ENCODE data around the gene RFTN1.

Gene RFTN1

DNA sequence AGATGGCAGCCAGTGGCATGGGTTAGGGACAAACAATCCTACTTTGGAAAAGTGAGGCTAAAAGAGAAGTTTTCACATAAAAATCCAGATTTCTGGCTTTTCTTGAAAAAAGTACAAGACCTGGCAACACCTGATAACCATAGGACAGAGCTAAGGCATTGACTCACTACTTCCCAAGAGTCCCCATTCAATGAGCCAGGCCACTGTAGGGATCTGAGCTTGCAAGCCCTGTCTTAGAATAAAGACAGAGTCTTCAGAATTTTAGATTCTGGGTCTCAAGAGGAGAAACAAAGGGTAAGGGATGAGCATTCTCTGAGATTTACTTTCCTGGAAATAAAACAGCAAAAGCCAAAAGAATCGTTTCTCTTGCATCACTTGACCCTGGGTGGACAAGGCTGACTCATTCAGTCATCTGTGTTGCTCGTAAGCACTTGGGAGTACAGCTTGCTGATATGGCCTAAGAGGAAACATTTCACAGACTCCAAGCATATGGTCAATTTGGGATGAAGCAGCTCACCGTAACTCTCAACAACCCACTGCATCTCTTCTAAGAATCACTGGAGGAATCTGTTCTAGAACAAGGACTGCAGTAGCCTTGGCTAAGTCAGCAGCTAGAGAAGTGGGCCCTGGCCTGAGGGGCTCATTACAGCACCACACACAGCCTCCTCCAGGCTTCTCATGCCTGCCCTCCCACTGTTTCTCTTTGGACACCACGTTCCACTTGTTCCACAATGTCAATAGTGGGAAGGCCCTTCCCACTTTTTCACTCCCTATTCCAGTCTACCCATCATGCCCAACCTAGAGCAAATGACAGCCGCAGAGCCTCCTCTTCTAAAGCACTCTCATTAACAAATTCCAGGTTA is 86.2 kb downstream of the RFTN1 start:
- no peak for DNase-seq

DNA sequence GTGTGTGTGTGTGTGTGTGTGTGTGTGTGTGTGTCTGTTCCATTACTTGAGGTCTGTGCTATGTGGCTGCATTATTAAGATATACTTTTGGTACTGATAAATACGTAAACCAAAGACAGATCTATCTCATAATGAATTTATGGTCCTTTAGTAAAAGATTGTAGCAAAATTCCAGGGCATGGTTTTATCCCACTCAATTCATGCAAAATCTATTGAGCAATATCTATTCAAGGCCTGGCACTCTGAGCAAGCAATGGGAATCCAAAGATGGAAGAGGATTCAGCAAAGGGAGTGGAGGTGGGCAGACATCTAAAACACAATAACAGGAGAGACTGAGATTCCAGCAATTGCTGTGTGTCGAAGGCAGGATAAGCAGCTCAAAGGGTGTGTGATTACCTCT is 86.8 kb downstream of the RFTN1 start:
- DNase-seq, result no peak

DNA sequence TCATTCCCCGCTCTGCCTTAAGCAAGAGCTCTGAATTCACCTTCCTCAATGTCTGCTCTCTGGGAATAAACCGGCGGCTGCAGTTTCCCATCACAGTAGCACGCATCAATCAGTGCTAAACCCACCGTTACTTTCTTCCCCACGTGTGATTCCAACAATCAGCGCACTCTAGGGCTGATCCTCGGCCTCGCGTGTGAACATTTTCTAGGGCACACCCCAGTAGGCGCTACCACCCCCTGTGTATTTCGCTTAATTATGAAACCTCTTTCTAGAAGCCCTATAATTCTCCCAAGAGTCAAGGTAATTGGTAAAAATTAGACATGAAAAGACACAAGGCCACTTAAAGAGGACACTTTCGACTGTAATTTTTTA is 87.5 kb downstream of the RFTN1 start:
- no peak for DNase-seq

DNA sequence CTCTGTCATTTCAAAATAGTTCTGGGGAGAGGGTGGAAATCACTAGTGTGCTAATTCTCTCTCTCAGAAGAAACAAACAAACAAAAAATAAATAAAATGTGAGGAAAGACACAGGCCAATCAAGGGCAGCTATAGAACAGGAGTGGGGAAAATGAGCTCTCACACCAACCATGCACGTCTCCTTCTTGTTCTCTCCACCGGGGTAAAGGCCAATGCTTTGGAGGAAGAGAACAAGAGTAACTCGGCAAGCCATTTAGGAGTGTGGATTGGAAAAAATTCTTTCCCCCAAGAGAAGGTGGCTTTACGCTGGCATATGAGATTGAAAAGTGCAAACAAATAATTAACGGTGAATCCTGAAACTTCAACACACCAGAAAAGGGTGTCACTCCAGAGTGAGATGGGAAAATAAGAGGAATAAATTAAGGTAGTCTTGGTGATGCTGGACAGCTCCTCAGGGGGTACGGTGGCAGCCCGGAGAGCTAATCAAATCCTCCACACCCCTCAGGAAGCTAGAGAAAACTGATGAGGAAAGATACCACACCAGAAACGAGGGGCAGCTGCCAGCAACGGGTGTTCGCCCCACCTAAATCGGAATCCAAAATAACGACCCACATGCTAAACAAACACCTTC is 88.0 kb downstream of the RFTN1 start:
- DNase-seq, result no peak

- no peak for DNase-seq
Observed at GRCh38 chr3:16423947-16424673, 89.4 kb downstream of the RFTN1 start.

- DNase-seq, result no peak
Observed at GRCh38 chr3:16423298-16423697, 90.2 kb downstream of the RFTN1 start.

- no peak for DNase-seq
Observed at GRCh38 chr3:16419640-16420241, 93.8 kb downstream of the RFTN1 start.

- no peak for DNase-seq
Observed at GRCh38 chr3:16417945-16418739, 95.4 kb downstream of the RFTN1 start.

DNA sequence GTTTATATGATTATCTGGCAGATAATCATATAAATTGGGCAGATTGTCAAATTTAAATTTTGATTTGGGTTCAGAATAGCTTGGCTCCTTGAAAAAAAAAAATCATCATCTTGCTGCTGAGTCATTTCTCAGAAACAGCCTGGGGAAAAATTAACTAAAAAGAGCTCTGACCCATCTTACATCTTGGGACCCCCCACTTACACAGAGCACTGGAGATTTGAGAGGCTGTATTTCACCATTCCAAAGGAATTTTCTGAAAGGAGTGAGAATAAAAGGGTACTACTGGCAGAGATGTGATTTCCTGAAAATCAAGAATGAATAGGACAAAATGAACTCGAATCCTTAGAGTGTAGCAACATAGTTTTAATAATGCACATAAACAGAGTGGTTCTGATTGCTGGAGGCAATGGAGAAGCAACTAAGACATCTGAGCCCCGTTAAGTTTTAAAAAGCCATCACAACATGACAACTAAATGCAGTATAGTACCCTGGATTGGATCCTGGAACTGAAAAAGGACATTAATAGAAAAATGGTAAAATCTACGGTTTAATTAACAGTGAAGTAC is 97.5 kb downstream of the RFTN1 start:
- DNase-seq, result no peak

DNA sequence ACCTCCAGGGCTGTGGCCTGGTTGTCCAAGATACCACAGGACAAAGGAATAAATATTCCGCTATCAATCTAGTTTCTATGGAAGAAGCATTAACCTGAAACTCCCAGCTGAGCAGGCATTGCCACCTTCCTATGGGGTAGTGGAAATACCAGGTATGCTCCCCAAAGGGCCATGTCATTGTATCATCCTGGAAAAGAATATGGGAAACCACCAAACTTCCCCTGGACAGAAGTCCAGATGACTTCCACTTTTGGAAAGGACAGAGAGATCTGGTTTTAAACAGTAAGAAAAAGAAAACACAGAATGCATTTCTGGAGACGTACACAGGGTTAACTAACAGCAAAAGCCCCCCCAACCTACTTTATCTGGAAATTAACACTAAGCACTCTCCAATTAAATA is 100.2 kb downstream of the RFTN1 start:
- no peak for DNase-seq

DNA sequence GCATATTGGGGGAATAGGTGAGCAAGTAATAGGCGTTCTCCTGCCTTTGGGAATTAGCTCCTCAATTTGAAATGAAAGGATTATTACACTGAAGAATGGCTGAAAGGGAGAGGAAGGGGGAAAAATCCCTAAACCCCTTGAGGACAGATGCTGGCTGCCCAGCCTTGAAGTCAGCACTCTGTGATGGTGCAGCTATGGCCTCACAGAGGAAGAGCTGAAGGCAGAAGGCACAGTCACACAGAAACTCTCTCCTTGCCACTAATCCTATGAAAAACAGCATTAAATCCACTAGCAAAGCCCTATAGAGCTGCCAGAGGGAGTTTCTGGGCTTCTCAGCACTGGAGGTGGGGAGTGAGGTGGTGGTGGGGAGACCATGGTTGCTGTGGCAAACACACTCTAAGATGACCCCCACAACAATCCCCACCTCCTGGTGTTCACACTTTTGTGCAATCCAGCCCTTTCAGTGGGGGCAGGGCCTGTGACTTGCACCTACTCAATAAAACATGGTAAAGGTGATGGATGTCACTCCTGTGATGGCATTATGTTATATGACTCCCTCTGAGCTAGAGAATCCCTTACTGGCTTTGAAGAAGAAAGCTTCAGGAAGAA is 101.2 kb downstream of the RFTN1 start:
- DNase-seq, result no peak

DNA sequence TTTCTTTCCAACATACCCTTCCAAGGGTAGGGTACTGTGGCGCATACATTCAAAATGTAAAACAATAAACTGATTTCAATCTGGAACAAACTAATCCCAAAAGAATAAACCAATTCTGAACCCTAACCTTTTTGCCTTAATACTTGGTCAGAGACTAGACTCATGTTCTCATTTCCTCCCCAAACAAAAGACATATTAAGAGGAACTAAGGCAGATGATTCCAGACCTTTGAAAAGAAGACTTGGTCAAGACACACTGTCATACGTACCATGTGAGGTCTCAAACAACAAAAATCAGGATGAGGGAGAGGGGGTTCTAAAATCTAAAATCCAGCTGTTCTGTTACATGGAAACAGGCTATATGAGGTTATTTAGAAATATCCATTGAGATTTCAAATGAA is 102.1 kb downstream of the RFTN1 start:
- no peak for DNase-seq

- no peak for DNase-seq
Observed at GRCh38 chr3:16410659-16411058, 102.8 kb downstream of the RFTN1 start.

GRCh38 chr3:16409032-16409431 is 104.5 kb downstream of the RFTN1 start:
- DNase-seq, result no peak

DNA sequence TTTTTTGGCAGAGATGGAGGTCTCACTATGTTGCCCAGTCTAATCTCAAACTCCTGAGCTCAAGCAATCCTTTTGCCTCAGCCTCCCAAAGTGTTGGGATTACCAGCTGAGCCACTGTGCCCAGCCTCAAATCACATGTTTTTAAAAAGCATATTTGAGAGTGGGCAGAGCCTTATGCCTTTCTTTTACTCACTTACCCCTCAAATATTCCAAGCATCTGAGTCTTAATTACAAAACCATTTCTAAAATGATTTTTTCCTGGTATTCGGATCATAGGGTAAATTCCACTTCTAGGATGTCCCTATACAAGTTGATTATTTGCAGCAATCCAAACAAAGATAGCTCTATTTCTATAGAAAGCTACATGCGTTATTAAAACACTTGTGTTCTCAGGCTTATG is 106.1 kb downstream of the RFTN1 start:
- no peak for DNase-seq

GRCh38 chr3:16406579-16406978 is 106.9 kb downstream of the RFTN1 start:
- no peak for DNase-seq

DNA sequence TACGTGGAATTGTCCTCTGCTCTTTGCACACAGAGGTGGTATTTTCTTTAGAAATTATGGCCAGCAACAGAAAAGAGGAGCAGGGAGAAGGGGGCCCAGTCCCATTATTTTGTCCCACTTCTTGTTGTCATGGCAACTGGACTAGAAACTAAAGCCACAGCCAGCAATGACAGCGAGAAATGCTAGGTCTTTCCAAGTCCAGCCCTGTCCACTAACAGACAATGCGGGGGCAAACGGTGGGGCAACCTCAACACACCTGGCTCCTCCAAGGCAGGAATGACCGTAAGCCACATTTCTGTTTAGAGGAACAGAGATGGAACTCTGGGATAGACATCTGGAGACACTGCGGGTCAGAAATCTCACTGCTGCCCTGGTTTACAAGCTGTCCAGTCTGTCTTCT is 107.3 kb downstream of the RFTN1 start:
- DNase-seq, result no peak

GRCh38 chr3:16404349-16404895 is 109.1 kb downstream of the RFTN1 start:
- no peak for DNase-seq

DNA sequence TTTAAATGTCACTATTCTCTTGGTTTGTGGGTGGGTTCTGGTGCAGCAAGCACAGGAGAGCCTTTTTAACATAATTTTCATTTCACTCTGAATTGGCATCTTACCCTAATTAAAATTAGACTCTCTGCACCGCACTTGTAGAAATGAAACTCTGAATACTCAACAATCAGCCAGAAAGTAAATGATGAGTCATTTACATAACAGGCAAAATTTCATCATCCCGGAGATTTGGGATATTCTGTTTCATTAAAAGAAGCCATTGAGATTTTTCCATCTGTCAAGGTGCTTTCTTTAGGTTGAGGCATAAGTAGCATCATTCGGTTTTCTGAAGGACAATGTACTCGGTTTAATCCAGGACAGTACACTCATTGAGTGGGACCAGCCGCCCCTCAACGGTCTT is 111.0 kb downstream of the RFTN1 start:
- no peak for DNase-seq

DNA sequence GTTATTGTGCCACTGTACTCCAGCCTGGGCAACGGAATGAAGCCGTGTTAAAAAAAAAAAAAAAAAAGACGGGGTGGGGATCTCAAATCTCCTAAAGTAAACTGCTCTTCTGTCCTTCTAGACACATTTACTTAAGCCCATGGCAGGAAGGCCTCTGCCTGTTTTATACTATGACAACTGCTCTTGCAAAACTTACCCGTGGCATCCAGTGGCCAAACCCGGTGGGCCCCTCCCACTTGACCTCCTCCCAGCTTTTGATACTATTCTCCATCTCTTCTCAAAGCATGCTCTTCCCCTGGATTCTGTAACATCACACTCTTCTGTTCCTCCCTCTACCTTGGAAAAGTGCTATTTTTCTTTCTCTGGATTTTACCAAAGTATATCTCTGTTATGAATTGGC is 112.2 kb downstream of the RFTN1 start:
- no peak for DNase-seq

GRCh38 chr3:16400106-16400931 is 113.2 kb downstream of the RFTN1 start:
- DNase-seq, result no peak
